Kidney (tissue), 14 donors: Measurements from ENCODE around the gene LDLRAP1. TPM values are rescaled to one million over a fixed set of nuclear protein-coding genes. Genes with fewer than 3 reads are reported as not detected.

Source experiments
- DNase-seq, 5 donors: peaks; one replicate each; pipeline ENCODE4 v3.0.0-alpha.2; 2013 to 2020
- FAIRE-seq: peaks from 2 replicates; lab custom pipeline; 2012; peaks lifted over from hg19 to GRCh38; lab: Jason Lieb, UNC
- H3K27ac ChIP-seq, 2 donors: one replicate each; pipeline ENCODE4 v1.7.0; 2013; ENCODE audit warnings: low read depth in 2 of 2, low read length in 2 of 2, inconsistent platforms in 1 of 2
- H3K27me3 ChIP-seq: one replicate; pipeline ENCODE4 v1.7.1; 2013; ENCODE audit warnings: low read length, inconsistent platforms; ENCODE audit not compliant: control insufficient read depth, insufficient read depth
- H3K36me3 ChIP-seq, 3 donors: one replicate each; pipeline versions ENCODE4 v1.7.0 to v1.7.1; 2013; ENCODE audit warnings: low read length in 3 of 3, control low read depth in 1 of 3, inconsistent platforms in 1 of 3; ENCODE audit not compliant: insufficient read depth in 3 of 3, control insufficient read depth in 2 of 3
- H3K4me1 ChIP-seq, 3 donors: one replicate each; pipeline versions ENCODE4 v1.7.0 to v1.7.1; 2013; ENCODE audit warnings: low read length in 3 of 3, inconsistent platforms in 1 of 3, low read depth in 1 of 3; ENCODE audit not compliant: control insufficient read depth in 2 of 3, insufficient read depth in 2 of 3
- H3K4me3 ChIP-seq, 3 donors: one replicate each; pipeline versions ENCODE4 v1.7.0 to v1.8.1; 2013; ENCODE audit warnings: low read length in 3 of 3, control low read depth in 1 of 3, inconsistent platforms in 1 of 3
- H3K9ac ChIP-seq, 3 donors: one replicate each; pipeline versions ENCODE4 v1.7.0 to v1.7.1; 2013; ENCODE audit warnings: low read length in 3 of 3, control low read depth in 1 of 3, inconsistent platforms in 1 of 3
- H3K9me3 ChIP-seq, 3 donors: one replicate each; pipeline versions ENCODE4 v1.7.0 to v1.7.1; 2013; ENCODE audit warnings: low read length in 3 of 3, control low read depth in 1 of 3, inconsistent platforms in 1 of 3; ENCODE audit not compliant: control insufficient read depth in 2 of 3, insufficient read depth in 1 of 3
- CTCF ChIP-seq: IDR thresholded peaks from 3 replicates; pipeline ENCODE4 v1.5.1; 2012; ENCODE audit warnings: mild to moderate bottlenecking, moderate library complexity, borderline replicate concordance; ENCODE audit not compliant: insufficient read depth; ENCODE audit errors: extremely low read depth
- intact Hi-C: fragments of 100-400 bp; cut with DNase I; formaldehyde crosslinking; loops from one replicate; pipeline ENCODE4 v1.11.1; 2022
- polyA plus RNA-seq: library from polyadenylated mRNA; stranded (reverse); fragments of 350-450 nt; fragmentation: Illumina TruSeq; extraction: RNeasy Lipid Tissue Mini Kit (QIAGEN cat#74804); gene quantifications from one replicate; pipeline ENCODE4 v1.2.3, GENCODE V29; 2014; ENCODE audit warnings: low read depth, low replicate concordance; ENCODE audit not compliant: insufficient read depth
- total RNA-seq: library from RNA; stranded (reverse); fragmentation: NEBNext Ultra II Directional; extraction: Animal tissue kit (Norgen Biotek cat#: 25700); gene quantifications from one replicate; pipeline ENCODE4 v1.2.1, GENCODE V29; 2021
- donor health status: control.
- donor health status: control.
- donor health status: control.
- donor health status: control.
- donor health status: control.
- donor health status: DM: yes; HTN: yes; CAD: no.
- donor health status: Normal renal cell carcinoma (clear cell type).

The LDLRAP1 gene
- total and polyA plus RNA-seq, 2 donors from 2014 or later = 14.4 to 26.2 TPM

GRCh38 chr1:25550155-25550506 lies 6.7 kb downstream of the LDLRAP1 start:
- no peak overlapping the region for H3K9ac ChIP-seq
- H3K27ac ChIP-seq = peak overlapping the region in 1 of 2 donors; percentile 74
- DNase-seq (no peak), FAIRE-seq (no peak)
- no peak for TF ChIP-seq CTCF
- peaks cover 0 to 6% (median 4%) of the 10 kb centered on the region in 3 donors for H3K36me3 ChIP-seq
- intact Hi-C loops = no loop called here
- peaks cover 0 to 53% (median 33%) of the 10 kb centered on the region in 3 donors for H3K4me1 ChIP-seq
- H3K9me3 ChIP-seq = no peaks in the 10 kb centered on the region
- no peaks in the 10 kb centered on the region for H3K27me3 ChIP-seq
- H3K4me3 ChIP-seq = no peak overlapping the region

- H3K27me3 ChIP-seq = no peaks in the 10 kb centered on the region
- FAIRE-seq = no peak
- intact Hi-C loops = no loop called here
- TF ChIP-seq CTCF = no peak
- H3K4me3 ChIP-seq = no peak overlapping the region
- no peak overlapping the region for H3K27ac ChIP-seq
- peak in 2 of 5 donors; percentile 36 to 78 for DNase-seq
- no peak overlapping the region for H3K9ac ChIP-seq
- H3K4me1 ChIP-seq = peaks cover 0 to 48% (median 33%) of the 10 kb centered on the region in 3 donors
- H3K36me3 ChIP-seq = peaks cover 0 to 6% (median 4%) of the 10 kb centered on the region in 3 donors
- H3K9me3 ChIP-seq = no peaks in the 10 kb centered on the region
Measured at GRCh38 chr1:25550683-25551310, 7.4 kb downstream of the LDLRAP1 start.

GRCh38 chr1:25553749-25554429 lies 10.5 kb downstream of the LDLRAP1 start:
- peaks cover 0 to 51% (median 25%) of the 10 kb centered on the region in 3 donors for H3K4me1 ChIP-seq
- H3K27me3 ChIP-seq = no peaks in the 10 kb centered on the region
- no peaks in the 10 kb centered on the region for H3K9me3 ChIP-seq
- no peak overlapping the region for H3K9ac ChIP-seq
- H3K27ac ChIP-seq = no peak overlapping the region
- intact Hi-C loops = no loop called here
- TF ChIP-seq CTCF = no peak
- no peak overlapping the region for H3K4me3 ChIP-seq
- DNase-seq (no peak), FAIRE-seq (no peak)
- peaks cover 0 to 18% (median 8%) of the 10 kb centered on the region in 3 donors for H3K36me3 ChIP-seq
